AG04449 (cell line): ENCODE measurements around the gene IL19.

Experiments
- CTCF ChIA-PET: fragments of 350-600 bp; formaldehyde crosslinking; extraction: SDS; loops from one replicate; lab custom pipeline; 2021; ENCODE audit warnings: antibody characterized with exemption; lab: Yijun Ruan, JAX
- POLR2A ChIA-PET: fragments of 400-600, 350-600 bp; formaldehyde crosslinking; extraction: SDS; loops from one replicate; lab custom pipeline; 2020; ENCODE audit warnings: antibody characterized with exemption, inconsistent platforms; lab: Yijun Ruan, JAX
- DNase-seq: peaks from one replicate; pipeline ENCODE4 v3.0.0-alpha.2; 2010; ENCODE audit warnings: low read depth, low spot score
- H3K4me3 ChIP-seq: 2 replicates; pipeline ENCODE4 v1.5.1; 2011; ENCODE audit warnings: low read depth, mild to moderate bottlenecking, control low read depth, low read length
- CTCF ChIP-seq: IDR thresholded peaks from one replicate; pipeline ENCODE4 v1.5.1; 2011; ENCODE audit warnings: mild to moderate bottlenecking, moderate library complexity, low read length, control low read depth, inconsistent platforms; ENCODE audit not compliant: insufficient read depth; ENCODE audit errors: missing control alignments

IL19 gene

GRCh38 chr1:206792939-206793607 lies 22.5 kb downstream of the IL19 start:
- no peak for DNase-seq
- no peak for TF ChIP-seq CTCF
- no peak overlapping the region for H3K4me3 ChIP-seq
- ChIA-PET CTCF (interaction anchor here (0.6 to 1.1 kb wide), 3 partner anchors 8 to 15 kb away, joined by 3 to 4 read pairs (median 3); no protein-coding TSS in a partner anchor), POLR2A (no interaction called here)

- no peak overlapping the region for H3K4me3 ChIP-seq
- DNase-seq: no peak
- ChIA-PET POLR2A (no interaction called here), CTCF (interaction anchor here (0.6 kb wide), 1 partner anchor 10 kb away, joined by 3 read pairs; no protein-coding TSS in a partner anchor)
- TF ChIP-seq CTCF: no peak
Observed at GRCh38 chr1:206793620-206794019, 23.0 kb downstream of the IL19 start.

GRCh38 chr1:206794294-206794908 lies 23.8 kb downstream of the IL19 start:
- ChIA-PET CTCF (interaction anchor here (1.4 to 2.2 kb wide), 3 partner anchors 11 to 118 kb away, joined by 5 to 19 read pairs (median 6); no protein-coding TSS in a partner anchor), POLR2A (no interaction called here)
- DNase-seq: no peak
- no peak for TF ChIP-seq CTCF
- no peak overlapping the region for H3K4me3 ChIP-seq

DNA sequence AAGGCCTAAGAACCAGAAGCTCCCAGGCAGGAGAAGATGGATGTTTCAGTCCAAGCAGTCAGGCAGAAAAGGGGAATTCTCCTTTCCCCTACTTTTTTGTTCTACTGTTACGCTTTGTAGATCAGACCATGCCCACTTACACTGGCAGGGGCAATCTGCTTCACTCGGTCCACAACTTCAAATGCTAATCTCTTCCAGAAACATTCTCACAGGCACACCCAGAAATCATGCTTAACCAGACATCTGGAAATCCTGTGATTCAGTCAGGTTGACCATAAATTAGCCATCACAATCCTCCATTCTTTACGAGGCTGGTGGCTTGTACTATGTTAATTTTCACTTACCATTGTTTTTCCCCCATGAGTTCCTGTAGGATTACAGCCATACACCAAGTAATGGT lies 25.5 kb downstream of the IL19 start:
- H3K4me3 ChIP-seq: no peak overlapping the region
- CTCF ChIA-PET: interaction anchor here (1.0 to 2.2 kb wide), 6 partner anchors 9 to 251 kb away, joined by 3 to 19 read pairs (median 4); no protein-coding TSS in a partner anchor
- DNase-seq: no peak
- no peak for TF ChIP-seq CTCF
- POLR2A ChIA-PET: no interaction called here

DNA sequence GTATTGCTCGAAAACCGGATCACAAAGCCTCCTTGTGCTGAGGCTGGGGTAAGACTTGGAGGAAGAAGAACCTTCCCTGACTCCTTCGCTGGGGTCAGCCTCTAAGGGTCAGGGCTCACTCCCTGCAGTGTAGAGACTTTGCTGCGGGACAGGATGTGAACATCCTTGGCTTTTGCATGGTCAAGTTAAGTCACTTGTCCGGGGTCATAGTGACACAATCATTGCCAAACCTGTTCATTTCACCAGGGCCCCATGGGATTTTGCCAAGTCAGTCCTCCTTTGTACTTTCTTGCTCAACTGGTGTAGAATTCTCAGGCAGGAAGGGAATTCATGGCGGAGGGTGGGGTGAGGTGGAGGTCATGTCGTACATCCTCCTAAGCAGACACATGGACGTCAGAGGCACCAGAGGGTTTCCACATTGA lies 26.4 kb downstream of the IL19 start:
- CTCF ChIA-PET: interaction anchor here (1.4 to 2.1 kb wide), 4 partner anchors 25 to 115 kb away, joined by 4 to 7 read pairs (median 6); no protein-coding TSS in a partner anchor
- no peak for DNase-seq

More for the DNA sequence above, 26.4 kb downstream of the IL19 start:
- H3K4me3 ChIP-seq: no peak overlapping the region
- POLR2A ChIA-PET: no interaction called here
- TF ChIP-seq CTCF: no peak
